ENCODE data around the gene KCNIP4. TPM values are rescaled to one million over a fixed set of nuclear protein-coding genes. Genes with fewer than 3 reads are reported as not detected.

The KCNIP4 gene
- total RNA-seq, 1 donor from 2014 or later, result 1.7 TPM

DNA sequence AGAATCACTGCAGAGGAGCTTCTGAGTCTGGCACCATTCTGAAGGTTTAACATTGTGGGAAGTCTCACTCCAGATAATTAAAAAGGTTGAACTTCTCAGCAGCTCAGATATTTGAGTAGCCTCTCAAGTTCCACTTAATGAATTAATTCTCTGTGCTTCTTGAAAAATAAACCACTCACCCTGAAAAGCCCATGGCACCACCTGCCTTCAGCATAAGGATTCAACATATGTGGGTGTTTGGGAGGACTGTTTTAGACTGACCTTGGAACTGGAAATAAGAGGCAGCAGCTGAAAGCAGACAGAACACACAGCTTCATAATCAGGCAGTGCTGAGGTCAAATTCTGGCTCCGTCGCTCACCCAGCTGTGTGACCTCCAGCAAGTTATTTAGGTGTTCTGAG lies 100.6 kb downstream of the KCNIP4 start:
- DNase-seq (ENCODE audit: low spot score), result no peak

DNA sequence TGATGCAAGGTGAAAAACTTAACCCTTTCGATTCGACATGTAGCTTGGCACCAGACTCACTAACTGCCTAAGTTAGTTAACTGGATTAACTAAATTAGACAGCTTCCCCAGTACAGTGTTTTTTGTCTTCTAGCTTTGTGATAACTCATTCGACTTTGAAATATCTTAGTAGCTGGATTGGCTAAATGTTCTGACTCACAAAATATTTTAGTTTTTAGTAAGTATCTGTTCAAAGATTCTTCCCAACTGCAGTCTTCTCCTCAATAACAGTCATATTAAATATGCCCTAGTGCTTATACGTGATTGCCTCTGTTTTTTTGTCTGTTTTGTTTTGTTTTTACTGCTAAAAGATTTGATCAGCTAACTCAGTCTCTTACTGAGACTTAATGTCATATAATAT lies 102.9 kb downstream of the KCNIP4 start:
- DNase-seq (ENCODE audit: low spot score), result no peak

DNA sequence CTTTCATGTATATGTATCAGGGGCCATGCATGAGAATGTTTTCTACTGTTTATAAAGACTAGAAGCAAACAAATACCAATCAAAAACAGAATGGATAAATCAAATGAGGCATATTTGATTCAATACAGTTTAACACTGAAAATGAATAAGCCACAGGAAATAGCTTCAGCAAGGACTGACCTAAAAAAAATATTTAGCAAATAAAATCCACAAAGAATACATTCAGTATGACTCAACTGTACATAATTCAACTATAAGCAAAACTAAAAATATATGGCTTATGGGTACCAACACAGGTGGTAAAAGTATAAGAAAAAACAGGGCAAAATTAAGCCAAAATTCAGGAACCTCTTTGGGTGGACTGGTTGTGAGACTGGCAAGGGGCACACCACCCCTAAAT lies 112.9 kb downstream of the KCNIP4 start:
- DNase-seq (ENCODE audit: low spot score), result no peak

GRCh38 chr4:21830272-21830671 lies 118.3 kb downstream of the KCNIP4 start:
- no peak for DNase-seq (ENCODE audit: low spot score)

GRCh38 chr4:21827575-21827974 lies 121.0 kb downstream of the KCNIP4 start:
- no peak for DNase-seq (ENCODE audit: low spot score)

DNA sequence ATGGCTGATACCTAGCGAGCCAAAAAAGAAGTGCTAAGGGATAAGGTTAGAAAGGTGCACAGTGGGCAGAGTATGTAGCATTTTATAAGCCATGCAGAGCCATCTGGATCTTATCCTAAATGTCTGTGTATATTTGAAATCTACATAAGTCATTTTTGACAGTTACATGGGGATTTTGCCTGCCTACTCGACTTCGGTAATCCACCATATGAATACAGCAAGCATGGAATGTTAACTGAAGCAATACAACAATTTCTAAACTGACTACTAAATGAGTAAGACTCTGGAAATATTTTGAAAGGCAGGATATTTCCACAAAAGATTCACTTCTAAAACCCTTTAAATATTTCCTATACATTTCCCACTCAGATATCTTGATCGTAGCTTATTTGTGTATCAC lies 122.5 kb downstream of the KCNIP4 start:
- no peak for DNase-seq (ENCODE audit: low spot score)

DNA sequence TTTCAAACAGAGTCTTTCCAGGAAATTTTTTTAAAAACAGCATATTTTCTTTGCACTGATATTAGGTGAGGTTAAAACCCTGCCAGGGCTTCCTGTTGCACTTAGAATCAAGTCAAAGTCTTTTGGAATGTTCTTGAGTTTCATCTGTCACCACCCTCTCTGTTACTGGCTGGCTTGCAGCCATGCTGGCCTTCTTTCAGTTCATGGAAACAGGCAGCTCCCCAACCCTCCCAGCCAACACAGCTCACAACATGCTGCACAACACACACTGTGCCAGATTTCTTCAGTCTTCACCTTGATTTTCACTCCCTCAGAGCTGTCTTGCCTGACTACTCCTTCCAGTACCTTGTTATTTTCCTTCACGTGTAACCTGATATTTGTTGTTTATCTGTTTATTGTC lies 129.5 kb downstream of the KCNIP4 start:
- DNase-seq (ENCODE audit: low spot score), result no peak

- no peak for DNase-seq (ENCODE audit: low spot score)
Measured at GRCh38 chr4:21815651-21816377, 132.8 kb downstream of the KCNIP4 start.

GRCh38 chr4:21811565-21811964 lies 137.0 kb downstream of the KCNIP4 start:
- DNase-seq (ENCODE audit: low spot score), result no peak

GRCh38 chr4:21806991-21807390 lies 141.6 kb downstream of the KCNIP4 start:
- no peak for DNase-seq (ENCODE audit: low spot score)

- no peak for DNase-seq (ENCODE audit: low spot score)
Measured at GRCh38 chr4:21802406-21802805, 146.2 kb downstream of the KCNIP4 start.

GRCh38 chr4:21801661-21802385 lies 146.7 kb downstream of the KCNIP4 start:
- DNase-seq (ENCODE audit: low spot score), result no peak

DNA sequence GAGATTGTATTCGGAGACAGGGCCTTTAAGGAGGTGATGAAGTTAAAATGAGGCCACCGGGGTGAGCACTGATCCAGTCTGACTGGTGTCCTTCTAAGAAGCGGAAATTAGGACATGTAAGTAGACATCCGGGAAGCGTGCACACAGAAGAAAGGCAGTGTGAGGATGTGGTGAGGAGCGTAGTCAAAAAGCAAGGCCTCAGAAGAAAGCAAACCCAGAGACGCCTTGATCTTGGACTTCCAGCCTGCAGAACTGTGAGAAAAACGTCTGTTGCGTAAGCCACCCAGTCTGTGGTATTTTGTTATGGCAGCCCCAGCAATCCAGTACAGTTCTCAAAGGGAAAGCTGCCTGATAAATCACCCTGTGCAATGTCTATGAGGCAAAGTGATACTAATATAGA lies 153.5 kb downstream of the KCNIP4 start:
- no peak for DNase-seq (ENCODE audit: low spot score)

DNA sequence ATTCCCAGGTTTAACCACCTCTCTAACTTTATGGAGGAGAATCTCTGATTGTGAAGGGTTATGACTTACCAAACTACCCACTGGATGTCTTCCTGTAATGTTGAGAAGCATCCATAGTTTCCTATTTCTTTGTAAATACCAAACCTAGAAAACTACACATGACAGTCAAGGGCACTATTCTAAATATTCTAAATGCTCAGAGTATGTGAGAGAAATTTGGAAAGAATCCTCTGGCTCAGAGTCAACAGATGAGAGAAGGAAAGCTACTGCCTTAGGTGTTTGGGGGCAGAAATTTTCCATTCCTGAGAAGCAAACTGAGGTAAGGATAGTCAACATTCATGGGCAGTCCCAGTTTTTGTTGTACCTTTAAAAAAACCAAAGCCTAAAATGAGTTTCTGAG lies 155.8 kb downstream of the KCNIP4 start:
- DNase-seq (ENCODE audit: low spot score), result no peak

DNA sequence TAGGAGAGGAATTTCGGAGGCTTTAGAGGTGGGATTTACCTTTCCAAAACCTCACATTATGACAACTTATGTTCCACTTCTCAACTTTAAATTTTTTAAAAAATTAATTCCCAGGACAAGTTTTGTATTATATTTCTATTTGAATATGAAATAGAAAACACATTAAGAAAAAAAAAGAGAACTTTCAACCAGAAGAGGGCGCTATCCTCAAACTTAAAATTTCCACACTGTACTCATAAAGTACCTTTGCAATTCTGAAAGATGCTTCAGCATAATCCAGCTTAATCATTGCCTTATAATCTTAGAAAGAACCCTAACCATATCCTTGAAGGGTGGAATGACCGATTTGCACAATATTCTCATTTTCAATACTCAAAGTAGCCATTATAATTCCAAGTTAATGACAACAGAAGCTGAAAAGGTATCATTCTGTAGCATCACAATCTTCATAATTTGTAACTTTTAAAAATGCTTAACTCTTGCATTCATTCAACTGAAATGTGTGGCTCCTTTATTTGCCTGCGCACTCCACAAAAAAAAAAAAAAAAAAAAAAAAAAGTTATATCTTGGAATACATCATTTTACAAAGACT lies 158.0 kb downstream of the KCNIP4 start:
- no peak for DNase-seq (ENCODE audit: low spot score)

DNA sequence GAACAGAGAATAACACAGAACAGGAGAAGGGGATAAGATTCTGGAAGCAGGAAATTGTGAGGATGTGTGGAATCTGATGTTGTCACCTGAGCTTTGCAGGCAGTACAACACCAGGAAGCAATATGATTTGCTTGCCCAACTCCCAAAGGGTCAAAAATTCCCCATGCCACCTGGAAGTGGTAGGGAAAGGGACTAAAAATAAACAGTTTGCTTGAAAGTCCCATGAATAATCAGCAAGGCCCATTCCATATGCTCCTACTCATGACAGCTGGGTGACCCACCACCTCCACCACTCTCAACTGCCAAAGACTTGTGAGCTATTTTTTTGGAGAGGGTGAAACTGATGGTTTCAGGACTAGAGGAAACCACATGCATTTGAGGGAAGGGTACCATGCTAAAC lies 168.4 kb downstream of the KCNIP4 start:
- DNase-seq (ENCODE audit: low spot score), result no peak

DNA sequence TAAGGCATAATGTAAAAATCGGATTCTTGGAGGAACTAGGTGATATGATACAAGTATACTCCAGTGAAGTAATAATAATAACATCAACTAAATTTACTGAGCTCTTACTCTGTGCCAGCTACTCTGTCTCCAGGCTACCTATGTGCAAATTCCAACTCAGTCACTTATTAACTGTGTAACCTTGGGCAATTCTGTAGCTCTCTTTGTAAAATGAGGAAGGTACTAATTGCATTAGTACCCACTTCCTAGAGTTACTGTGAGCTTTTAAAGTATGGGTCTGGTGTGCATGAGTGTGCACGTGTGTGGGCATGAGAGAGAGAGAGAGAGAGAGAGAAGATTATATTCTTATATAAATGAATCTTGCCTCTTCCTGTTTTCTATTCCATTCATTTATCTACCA lies 169.9 kb downstream of the KCNIP4 start:
- no peak for DNase-seq (ENCODE audit: low spot score)

- DNase-seq (ENCODE audit: low spot score), result no peak
Measured at GRCh38 chr4:21775703-21776102, 172.9 kb downstream of the KCNIP4 start.

DNA sequence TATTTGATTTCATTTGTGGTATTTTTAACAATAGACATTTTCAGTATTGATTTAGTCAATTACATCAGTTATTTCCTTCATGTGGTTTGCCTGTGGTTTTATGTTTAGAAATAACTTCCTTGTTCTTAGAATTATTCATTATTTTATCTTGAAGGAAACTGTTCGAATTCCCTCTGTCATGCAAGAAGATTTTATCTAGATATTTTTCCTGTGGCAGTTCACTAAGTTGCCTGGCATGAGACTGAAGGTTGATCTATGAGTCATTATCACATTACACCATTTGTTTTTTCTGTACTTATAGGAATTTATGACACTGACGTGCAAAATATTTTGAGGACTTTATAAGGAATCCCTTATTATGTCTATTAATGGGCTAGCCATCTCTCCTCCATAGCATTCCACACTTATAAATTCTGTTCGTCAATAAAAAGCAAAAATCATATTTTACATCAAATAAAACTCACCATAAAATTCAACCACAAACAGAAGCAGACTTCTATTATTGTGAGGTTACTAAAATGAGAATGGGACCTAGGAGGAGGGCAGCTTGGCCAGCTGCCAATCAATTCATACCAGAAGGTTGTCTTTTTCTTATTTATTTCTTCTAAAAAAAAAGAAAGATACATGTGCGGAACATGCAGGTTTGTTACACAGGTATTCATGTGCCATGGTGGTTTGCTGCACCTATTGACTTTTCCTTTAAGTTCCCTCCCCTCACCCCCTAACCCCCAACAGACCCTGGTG lies 179.0 kb downstream of the KCNIP4 start:
- no peak for DNase-seq (ENCODE audit: low spot score)

- no peak for DNase-seq (ENCODE audit: low spot score)
Measured at GRCh38 chr4:21768349-21769310, 179.9 kb downstream of the KCNIP4 start.

GRCh38 chr4:21765810-21766407 lies 182.7 kb downstream of the KCNIP4 start:
- no peak for DNase-seq (ENCODE audit: low spot score)
